ENCODE measurements around the gene TMPO.
"Not testable (repeated sequence)": the region's sequence is repeated elsewhere in the genome, so short reads cannot be mapped to it uniquely, and the experiment has no call there.

TMPO gene

DNA sequence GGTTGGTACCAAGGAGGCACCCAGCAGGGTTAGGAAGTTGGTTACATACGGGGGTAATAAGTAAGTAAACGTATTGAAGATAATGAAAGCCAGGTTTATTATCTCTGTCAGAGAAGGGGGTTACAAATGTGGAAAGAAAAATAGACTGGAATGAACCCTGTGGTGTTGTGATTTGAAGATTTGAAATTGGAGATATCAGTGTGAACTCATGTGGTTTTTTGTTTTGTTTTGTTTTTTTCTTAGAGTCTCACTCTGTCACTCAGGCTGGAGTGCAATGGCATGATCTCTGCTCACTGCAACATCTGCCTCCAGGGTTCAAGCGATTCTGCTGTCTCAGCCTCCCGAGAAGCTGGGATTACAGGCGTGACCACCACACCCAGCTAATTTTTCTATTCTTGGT lies 64.0 kb downstream of the TMPO start:
- DNase-seq: no peak

DNA sequence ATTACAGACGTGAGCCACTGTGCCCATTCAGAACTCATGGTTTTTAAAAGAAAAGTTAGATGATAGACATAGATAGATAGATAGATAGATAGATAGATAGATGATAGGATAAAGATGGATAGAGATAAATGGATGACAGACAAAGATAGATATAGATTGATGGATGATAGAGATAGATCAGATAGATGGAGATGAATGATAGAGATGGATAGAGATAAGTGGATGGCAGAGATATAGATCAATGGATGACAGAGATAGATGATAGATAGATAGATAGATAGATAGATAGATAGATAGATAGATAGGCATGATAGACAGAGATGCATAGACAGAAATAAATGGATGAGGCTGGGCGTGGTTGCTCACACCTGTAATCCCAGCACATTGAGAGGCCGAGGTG lies 64.4 kb downstream of the TMPO start:
- DNase-seq: no peak

DNA sequence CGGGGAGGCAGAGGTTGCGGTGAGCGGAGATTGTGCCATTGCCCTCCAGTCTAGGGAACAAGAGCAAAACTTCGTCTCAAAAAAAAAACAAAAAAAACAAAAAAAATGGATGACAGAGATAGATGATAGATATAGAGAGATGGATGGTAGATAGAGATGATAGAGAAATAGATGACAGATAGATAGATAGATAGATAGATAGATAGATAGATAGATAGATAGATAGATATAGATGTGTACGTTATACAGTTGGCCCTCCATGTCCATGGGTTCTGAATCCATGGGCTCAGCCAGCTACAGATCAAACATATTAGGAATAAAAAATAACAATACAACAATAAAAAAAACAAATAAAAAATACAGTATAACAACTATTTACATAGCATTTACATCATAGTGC lies 65.3 kb downstream of the TMPO start:
- DNase-seq: no peak

DNA sequence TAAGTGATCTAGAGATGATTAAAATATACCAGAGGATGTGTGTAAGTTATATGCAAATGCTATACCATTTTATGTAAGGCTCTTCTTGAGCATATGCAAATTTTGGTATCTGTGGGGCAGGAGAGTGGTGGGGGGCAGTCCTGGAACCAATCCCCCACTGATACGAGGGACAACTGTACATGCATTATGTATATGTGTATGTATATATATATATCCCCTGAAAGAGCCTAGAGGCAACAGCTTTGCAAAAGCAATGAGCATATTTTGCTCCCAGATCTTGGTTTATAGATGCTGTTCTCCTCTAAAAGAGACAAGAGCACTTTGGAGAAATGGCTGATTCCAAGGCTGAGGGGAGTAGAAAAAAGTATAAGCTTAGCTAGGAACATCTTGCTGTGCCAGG lies 65.7 kb downstream of the TMPO start:
- DNase-seq: no peak

DNA sequence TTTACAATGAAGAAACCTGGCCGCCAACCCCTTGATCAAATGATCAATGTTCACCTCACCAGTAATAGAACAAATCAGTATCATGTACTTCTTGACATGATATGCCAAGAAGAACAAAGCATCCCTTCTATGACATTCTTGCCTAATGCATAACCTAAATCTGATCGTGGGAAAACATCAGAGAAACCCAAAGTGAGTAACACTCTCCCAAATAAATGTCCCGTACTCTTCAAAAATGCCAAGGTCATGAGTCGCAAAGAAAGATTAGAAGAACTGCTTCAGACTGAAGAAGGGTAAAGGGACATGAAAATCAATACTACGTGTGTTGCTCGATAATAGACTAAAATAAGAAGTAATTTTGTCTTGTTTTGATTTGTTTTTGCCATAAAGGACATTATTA lies 66.7 kb downstream of the TMPO start:
- DNase-seq: no peak

DNA sequence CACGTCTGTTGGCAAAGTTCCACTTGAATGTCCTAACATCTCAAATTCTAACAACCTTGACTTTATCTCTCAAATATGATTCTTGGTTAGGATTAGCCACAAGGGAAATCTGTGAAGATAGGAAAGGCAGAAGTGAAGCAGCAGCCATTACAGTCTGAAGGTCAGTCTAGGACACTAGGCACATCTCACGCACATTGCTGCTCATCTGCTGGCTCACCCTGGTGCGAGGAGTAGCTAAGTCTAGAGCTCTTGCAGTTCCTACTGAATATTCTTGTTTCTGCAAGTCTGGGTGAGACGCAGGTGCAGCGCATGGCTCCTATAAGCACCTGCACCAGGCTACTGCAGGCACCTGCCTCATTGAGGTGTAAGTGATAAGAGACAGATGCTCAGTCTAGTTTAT lies 71.7 kb downstream of the TMPO start:
- DNase-seq: peak; percentile 70

DNA sequence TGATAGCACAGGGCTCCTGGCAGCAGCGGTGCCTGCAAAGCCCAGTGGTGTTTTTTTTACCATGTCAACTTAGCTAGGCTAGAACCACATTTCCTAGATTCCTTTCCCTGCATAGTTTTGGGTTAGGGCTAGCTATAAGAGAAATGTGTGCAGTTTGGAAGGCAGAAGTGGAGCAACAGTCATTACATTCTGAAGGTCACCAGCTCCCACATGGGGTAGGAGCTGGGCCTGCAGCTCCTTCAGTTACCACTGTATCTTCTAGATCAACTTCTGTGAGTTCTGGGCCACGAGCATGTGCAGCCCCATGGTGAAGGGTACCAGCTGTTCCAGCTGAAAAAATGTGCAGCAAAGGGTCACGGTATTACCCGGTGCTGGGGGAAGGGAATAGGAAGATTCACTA lies 75.8 kb downstream of the TMPO start:
- DNase-seq: no peak

DNA sequence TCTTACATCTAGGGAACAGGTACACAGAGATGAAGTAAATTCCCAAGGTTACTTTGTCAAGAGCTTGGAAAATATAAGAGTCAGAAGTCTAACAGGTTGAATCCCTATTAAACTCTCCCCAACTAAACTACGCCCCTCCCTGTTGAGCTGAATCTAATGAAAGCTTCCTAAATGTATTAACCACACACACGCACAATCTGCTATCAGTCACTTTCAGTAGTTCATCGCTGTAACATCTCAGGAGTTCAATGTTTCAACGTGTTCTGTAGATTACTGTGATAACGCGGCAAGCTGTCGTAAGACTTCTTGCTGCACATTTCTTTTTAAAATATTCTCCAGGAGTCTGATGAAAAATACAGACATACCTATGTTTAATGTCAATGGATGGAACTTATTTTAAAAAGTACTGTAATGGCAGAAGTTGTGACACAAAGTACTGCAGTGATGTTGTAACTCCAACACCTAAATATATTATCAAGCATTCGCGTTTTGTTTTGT lies 77.5 kb downstream of the TMPO start:
- DNase-seq: no peak

DNA sequence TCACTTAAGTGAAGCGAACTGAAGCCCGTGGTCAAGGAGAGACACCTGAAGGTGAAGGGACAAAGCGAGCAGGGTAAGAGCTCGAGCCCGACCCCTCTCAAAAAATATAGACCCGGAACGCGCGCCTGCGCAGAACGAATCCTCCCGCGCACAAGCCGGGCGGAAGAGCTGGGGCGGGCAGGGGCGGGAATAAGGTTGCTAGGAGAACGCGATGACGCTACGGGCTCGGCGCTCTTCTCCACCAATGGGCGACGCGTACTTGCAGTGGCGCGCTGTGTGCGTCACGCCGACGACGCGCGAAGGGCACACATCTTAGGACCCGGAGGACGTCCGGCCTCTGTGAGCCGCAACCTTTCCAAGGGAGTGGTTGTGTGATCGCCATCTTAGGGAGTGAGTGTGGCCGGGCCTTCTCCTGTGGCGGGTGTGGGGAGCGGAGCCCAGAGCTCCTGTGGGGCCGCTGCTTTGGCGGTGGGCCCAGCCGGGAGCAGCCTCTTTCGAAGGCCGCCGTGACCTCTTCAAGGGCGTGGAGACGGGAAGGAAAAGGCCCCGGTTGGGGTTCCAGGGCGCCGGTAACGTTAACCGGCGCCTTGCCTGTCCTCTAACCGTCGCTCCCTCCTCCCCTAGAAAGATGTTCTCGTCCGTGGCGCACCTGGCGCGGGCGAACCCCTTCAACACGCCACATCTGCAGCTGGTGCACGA lies 78.1 kb downstream of the TMPO start, which contains the start of gene SLC25A3:
Gene SLC25A3, plus strand, starts transcription at position 336 of the 699 bp plus-strand sequence. Its CDS starts 293 bp downstream, at position 629.
- DNase-seq: peak; percentile 91

DNA sequence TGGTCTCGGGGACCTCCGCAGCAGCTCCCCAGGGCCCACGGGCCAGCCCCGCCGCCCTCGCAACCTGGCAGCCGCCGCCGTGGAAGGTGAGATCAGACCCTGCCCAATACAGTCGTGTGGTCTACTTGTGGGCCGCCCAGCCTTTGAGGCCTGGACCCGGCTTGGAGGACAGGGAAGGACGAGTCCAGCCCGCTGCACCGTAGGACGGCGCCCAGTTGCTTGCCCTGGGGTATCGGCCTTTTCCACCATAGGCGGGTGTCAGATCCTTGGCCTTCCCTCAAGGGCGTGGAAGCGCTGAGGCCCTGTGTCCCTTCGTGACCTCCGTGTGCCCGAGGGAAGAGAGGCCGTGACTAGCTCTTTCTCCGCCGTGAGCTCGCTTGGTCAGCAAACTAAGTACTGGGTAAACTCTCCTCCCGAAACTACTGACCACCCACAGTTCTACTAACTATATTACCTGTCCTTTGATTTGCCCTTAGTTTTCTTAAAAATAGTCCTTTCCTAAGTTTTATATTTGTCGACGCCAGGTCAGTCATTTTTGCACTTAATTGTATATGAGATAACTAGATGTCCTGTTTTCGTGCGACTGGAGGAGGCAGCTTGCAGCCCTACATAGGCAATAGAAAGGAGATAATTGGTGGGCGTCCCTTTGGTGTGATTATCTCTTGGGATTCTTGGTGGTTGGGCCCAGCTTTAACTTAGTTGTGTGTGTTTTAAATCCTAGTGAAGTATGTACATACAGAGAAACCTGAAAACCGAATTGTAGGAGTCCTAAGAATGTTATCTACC lies 78.9 kb downstream of the TMPO start:
- DNase-seq: no peak

DNA sequence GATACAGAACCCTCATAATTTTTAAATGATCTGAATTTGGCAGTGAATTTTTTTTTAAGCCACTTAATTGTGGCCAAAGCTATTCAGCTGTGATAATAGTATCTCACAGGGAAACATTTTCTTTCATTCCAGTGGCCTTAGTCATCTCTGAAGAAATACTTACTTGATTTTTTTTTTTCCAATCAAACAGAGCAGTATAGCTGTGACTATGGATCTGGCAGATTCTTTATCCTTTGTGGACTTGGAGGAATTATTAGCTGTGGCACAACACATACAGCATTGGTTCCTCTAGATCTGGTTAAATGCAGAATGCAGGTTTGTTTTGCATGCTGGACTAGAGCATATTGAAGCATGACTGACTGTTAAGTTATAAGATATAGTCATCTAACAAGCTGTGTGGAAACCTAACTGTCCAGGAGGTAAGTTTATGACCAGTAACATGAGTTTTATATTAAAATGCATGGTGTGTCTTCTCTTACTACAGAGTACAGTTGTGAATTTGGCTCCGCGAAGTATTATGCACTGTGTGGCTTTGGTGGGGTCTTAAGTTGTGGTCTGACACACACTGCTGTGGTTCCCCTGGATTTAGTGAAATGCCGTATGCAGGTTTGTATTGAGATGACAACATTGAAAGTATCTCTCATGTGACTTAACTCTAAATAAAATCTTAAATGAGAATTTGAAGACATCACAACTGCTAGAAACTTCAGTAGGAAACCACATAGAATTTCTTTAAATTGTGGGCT lies 80.0 kb downstream of the TMPO start:
- no peak for DNase-seq

DNA sequence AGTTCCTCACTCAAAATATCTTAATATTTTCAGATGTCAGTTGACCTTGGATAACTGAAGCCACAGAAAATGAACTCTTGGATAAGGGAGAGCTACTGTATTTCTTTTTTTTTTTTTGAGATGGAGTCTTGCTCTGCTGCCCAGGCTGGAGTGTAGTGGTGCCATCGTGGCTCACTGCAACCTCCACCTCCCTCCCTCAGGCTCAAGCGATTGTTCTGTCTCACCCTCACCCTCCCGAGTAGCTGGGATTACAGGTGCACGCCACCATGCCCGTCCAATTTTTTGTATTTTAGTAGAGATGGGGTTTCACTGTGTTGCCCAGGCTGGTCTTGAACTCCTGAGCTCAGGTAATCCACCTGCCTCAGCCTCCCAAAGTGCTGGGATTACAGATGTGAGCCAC lies 81.9 kb downstream of the TMPO start:
- DNase-seq: not testable (repeated sequence)
